Measurements from ENCODE around the gene DDX28. TPM values are rescaled to one million over a fixed set of nuclear protein-coding genes. Genes with fewer than 3 reads are reported as not detected.

The DDX28 gene
- total and polyA plus RNA-seq, 9 of the 15 experiments (the other 6 are each of a cell fraction or from before 2014, with no cell fraction given) = 2.8 to 24.5 (median 15.9) TPM

- TF ChIP-seq THAP12 (CRISPR knock-in tag; IDR thresholded peaks at IDR 0.05) (no peak), ATF4 (CRISPR knock-in tag; IDR thresholded peaks at IDR 0.05) (no peak), ZFP36 (IDR thresholded peaks at IDR 0.05; ENCODE audit: low read depth, low read length, partially characterized antibody) (no peak), ZNF175 (CRISPR knock-in tag; IDR thresholded peaks at IDR 0.05; ENCODE audit: low read depth) (no peak), ZNF639 (CRISPR knock-in tag; conservative IDR thresholded peaks at IDR 0.05 in 1 of 2, IDR thresholded peaks at IDR 0.05 in 1 of 2) (peak in 1 of 2 experiments; percentile 58; a peak in 1 of 4 replicates), JUND (IDR thresholded peaks at IDR 0.05; ENCODE audit: borderline replicate concordance, low read depth, low read length) (no peak), JUND (tag; IDR thresholded peaks at IDR 0.05; ENCODE audit: borderline replicate concordance, low read depth, low read length) (peak; percentile 8; the same call in 1 of the 3 replicates), ZNF766 (CRISPR knock-in tag; conservative IDR thresholded peaks at IDR 0.05) (peak; percentile 74), SAP30 (IDR thresholded peaks at IDR 0.05; ENCODE audit: borderline replicate concordance, insufficient read depth, low read depth, low read length, poor library complexity, severe bottlenecking) (no peak), FOSL1 (tag; conservative IDR thresholded peaks at IDR 0.05) (no peak), NR2C2 (CRISPR knock-in tag; IDR thresholded peaks at IDR 0.05) (no peak), NR2C2 (tag; IDR thresholded peaks at IDR 0.05) (peak; percentile 46), YBX1 (IDR thresholded peaks at IDR 0.05) (no peak), CREB5 (CRISPR knock-in tag; IDR thresholded peaks at IDR 0.05) (no peak), ZNF76 (CRISPR knock-in tag; IDR thresholded peaks at IDR 0.05; ENCODE audit: borderline replicate concordance) (no peak), CREM (IDR thresholded peaks at IDR 0.05; ENCODE audit: low read depth) (no peak), L3MBTL2 (IDR thresholded peaks at IDR 0.05) (peak; percentile 40; the same call in 1 of the 2 replicates), ZBTB1 (CRISPR knock-in tag; IDR thresholded peaks at IDR 0.05; ENCODE audit: borderline replicate concordance, low read depth) (no peak), E2F8 (IDR thresholded peaks at IDR 0.05; ENCODE audit: low read depth, partially characterized antibody) (no peak)
Observed at GRCh38 chr16:68005786-68006286, 17.2 kb downstream of the DDX28 start (continued).

Measured in K562 (cell line).